Measurements from ENCODE around the gene CAV1. TPM values are rescaled to one million over a fixed set of nuclear protein-coding genes. Genes with fewer than 3 reads are reported as not detected.

Gene CAV1
- total RNA-seq, 1 experiment from 2014 or later, result 20.2 TPM

DNA sequence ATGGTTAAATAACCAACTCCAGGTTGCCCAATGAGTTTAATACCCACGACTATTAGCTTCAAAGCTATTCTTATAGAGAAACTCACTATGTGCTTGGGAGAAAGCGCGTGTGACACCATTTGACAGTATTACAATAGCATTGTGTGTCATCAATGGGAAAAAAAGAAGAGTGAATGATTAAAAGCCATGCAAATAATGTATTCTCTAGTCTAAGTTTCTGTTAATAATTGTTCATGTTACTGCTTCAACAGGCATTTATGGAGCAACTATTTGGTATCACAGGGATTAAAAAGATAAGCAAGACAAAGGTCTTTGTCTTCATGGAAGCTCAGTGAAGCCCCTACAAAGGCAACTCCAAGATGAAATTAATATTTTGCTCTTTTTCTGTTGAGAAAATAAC, 47.2 kb downstream of the CAV1 start:
- no peak overlapping the region for H3K56ac ChIP-seq (ENCODE audit: insufficient read length, low read depth, low read length)
- no peaks in the 10 kb centered on the region for H3K27me3 ChIP-seq (ENCODE audit: insufficient read depth, low read length)
- no peak overlapping the region for H2AFZ ChIP-seq (ENCODE audit: low read length)
- H3K27ac ChIP-seq (ENCODE audit: insufficient read length, low read depth, low read length), result no peak overlapping the region
- Mint-ChIP-seq H3K4me3 (no peak overlapping the region), H3K27ac (no peak overlapping the region), H3K4me1 (no peaks in the 10 kb centered on the region), H3K36me3 (ENCODE audit: insufficient read depth in 1 of 3, low read depth in 3 of 3) (no peaks in the 10 kb centered on the region), H3K9me3 (no peaks in the 10 kb centered on the region), H3K27me3 (ENCODE audit: low read depth) (no peaks in the 10 kb centered on the region)
- no CpG with 5 or more reads among the region's 3 CpGs for WGBS (ENCODE audit: extremely low coverage, insufficient read length, low lambda C conversion rate)
- no peak overlapping the region for H3K9ac ChIP-seq (ENCODE audit: extremely low read depth, insufficient read length, low read length)
- H3K9me3 ChIP-seq (ENCODE audit: control insufficient read depth, low read depth, low read length), result no peaks in the 10 kb centered on the region
- no peaks in the 10 kb centered on the region for H4K20me1 ChIP-seq (ENCODE audit: control insufficient read depth, insufficient read depth, insufficient read length)
- H2BK120ac ChIP-seq (ENCODE audit: low read depth, low read length, poor library complexity, severe bottlenecking), result no peak overlapping the region
- no peak overlapping the region for H4K5ac ChIP-seq (ENCODE audit: insufficient read length, low read depth, low read length)
- H2AK5ac ChIP-seq (ENCODE audit: insufficient read length, low read length), result no peak overlapping the region
- H3K14ac ChIP-seq (ENCODE audit: insufficient read depth, low read length), result no peak overlapping the region
- TF ChIP-seq, protein P1, sequence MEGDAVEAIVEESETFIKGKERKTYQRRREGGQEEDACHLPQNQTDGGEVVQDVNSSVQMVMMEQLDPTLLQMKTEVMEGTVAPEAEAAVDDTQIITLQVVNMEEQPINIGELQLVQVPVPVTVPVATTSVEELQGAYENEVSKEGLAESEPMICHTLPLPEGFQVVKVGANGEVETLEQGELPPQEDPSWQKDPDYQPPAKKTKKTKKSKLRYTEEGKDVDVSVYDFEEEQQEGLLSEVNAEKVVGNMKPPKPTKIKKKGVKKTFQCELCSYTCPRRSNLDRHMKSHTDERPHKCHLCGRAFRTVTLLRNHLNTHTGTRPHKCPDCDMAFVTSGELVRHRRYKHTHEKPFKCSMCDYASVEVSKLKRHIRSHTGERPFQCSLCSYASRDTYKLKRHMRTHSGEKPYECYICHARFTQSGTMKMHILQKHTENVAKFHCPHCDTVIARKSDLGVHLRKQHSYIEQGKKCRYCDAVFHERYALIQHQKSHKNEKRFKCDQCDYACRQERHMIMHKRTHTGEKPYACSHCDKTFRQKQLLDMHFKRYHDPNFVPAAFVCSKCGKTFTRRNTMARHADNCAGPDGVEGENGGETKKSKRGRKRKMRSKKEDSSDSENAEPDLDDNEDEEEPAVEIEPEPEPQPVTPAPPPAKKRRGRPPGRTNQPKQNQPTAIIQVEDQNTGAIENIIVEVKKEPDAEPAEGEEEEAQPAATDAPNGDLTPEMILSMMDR (conservative IDR thresholded peaks at IDR 0.05), result no peak
- no peak overlapping the region for H4K91ac ChIP-seq (ENCODE audit: insufficient read length, low read depth, low read length)
- H3K79me2 ChIP-seq (ENCODE audit: insufficient read depth, low read length), result no peaks in the 10 kb centered on the region
- H3K18ac ChIP-seq (ENCODE audit: insufficient read length, low read depth, low read length), result no peak overlapping the region
- no peak overlapping the region for H2BK12ac ChIP-seq (ENCODE audit: insufficient read length, low read depth, low read length)
- H3T11ph ChIP-seq (ENCODE audit: low read length), result no peak overlapping the region
- no peak for DNase-seq
- H2BK15ac ChIP-seq (ENCODE audit: low read depth, low read length), result no peak overlapping the region
- no peaks in the 10 kb centered on the region for H3K79me1 ChIP-seq (ENCODE audit: insufficient read depth, low read depth, low read length, poor library complexity, severe bottlenecking)
- H3K4me1 ChIP-seq (ENCODE audit: insufficient read depth, low read length), result no peaks in the 10 kb centered on the region
- no peak overlapping the region for H3K4me2 ChIP-seq (ENCODE audit: insufficient read depth, insufficient read length, low read length)
- no peak overlapping the region for H4K8ac ChIP-seq (replicated peaks; ENCODE audit: insufficient read length, low read depth, low read length)
- no peak overlapping the region for H2BK20ac ChIP-seq (ENCODE audit: low read depth, low read length, poor library complexity, severe bottlenecking)
- H2BK5ac ChIP-seq (ENCODE audit: insufficient read length, low read length), result no peak overlapping the region
- H3K23me2 ChIP-seq (ENCODE audit: insufficient read length, low read depth, low read length, poor library complexity, severe bottlenecking), result no peaks in the 10 kb centered on the region
- no peak overlapping the region for H3K23ac ChIP-seq (ENCODE audit: insufficient read length, low read depth, low read length)
- H3K4ac ChIP-seq (ENCODE audit: low read depth, low read length), result no peak overlapping the region

All from H9 (cell line).